ENCODE data around the gene ZNF212.
"Not testable (repeated sequence)": the region's sequence is repeated elsewhere in the genome, so short reads cannot be mapped to it uniquely, and the experiment has no call there.

ZNF212 gene

GRCh38 chr7:149225656-149226055 is 13.8 kb upstream of the ZNF212 start:
- in situ Hi-C loops (cut with HindIII; ENCODE audit: low pct_unique_long_range_greater_than_20kb, low sequenced_read_pairs), result no loop called here

GRCh38 chr7:149226366-149226765 is 13.1 kb upstream of the ZNF212 start:
- DNase-seq (ENCODE audit: low read depth in 1 of 2, low spot score in 1 of 2); in situ Hi-C loops (cut with HindIII; ENCODE audit: low pct_unique_long_range_greater_than_20kb, low sequenced_read_pairs): not testable (repeated sequence)

More at GRCh38 chr7:149225656-149226055, 13.8 kb upstream of the ZNF212 start:
- TF ChIP-seq JUND (IDR thresholded peaks at IDR 0.05; ENCODE audit: low read depth), result no peak
- no peak for DNase-seq (ENCODE audit: low read depth in 1 of 2, low spot score in 1 of 2)

GRCh38 chr7:149226840-149227494 is 12.5 kb upstream of the ZNF212 start:
- TF ChIP-seq JUND (IDR thresholded peaks at IDR 0.05; ENCODE audit: low read depth), result no peak

GRCh38 chr7:149228831-149229471 is 10.5 kb upstream of the ZNF212 start:
- TF ChIP-seq JUND (IDR thresholded peaks at IDR 0.05; ENCODE audit: low read depth), result no peak
- no peak for DNase-seq (ENCODE audit: low read depth in 1 of 2, low spot score in 1 of 2)
- in situ Hi-C loops (cut with HindIII; ENCODE audit: low pct_unique_long_range_greater_than_20kb, low sequenced_read_pairs), result no loop called here

More at GRCh38 chr7:149226840-149227494, 12.5 kb upstream of the ZNF212 start:
- in situ Hi-C loops (cut with HindIII; ENCODE audit: low pct_unique_long_range_greater_than_20kb, low sequenced_read_pairs), result no loop called here
- DNase-seq (ENCODE audit: low read depth in 1 of 2, low spot score in 1 of 2), result no peak

GRCh38 chr7:149229526-149229925 is 9.9 kb upstream of the ZNF212 start:
- no peak for TF ChIP-seq JUND (IDR thresholded peaks at IDR 0.05; ENCODE audit: low read depth)
- DNase-seq (ENCODE audit: low read depth in 1 of 2, low spot score in 1 of 2), result no peak
- in situ Hi-C loops (cut with HindIII; ENCODE audit: low pct_unique_long_range_greater_than_20kb, low sequenced_read_pairs), result no loop called here

GRCh38 chr7:149232362-149232761 is 7.1 kb upstream of the ZNF212 start:
- in situ Hi-C loops (cut with HindIII; ENCODE audit: low pct_unique_long_range_greater_than_20kb, low sequenced_read_pairs), result no loop called here

GRCh38 chr7:149233655-149234204 is 5.7 kb upstream of the ZNF212 start:
- DNase-seq (ENCODE audit: low read depth in 1 of 2, low spot score in 1 of 2), result not testable (repeated sequence)

More at GRCh38 chr7:149232362-149232761, 7.1 kb upstream of the ZNF212 start:
- TF ChIP-seq JUND (IDR thresholded peaks at IDR 0.05; ENCODE audit: low read depth), result no peak
- DNase-seq (ENCODE audit: low read depth in 1 of 2, low spot score in 1 of 2), result no peak

GRCh38 chr7:149237502-149237901 is 1.9 kb upstream of the ZNF212 start:
- DNase-seq (ENCODE audit: low read depth in 1 of 2, low spot score in 1 of 2), result no peak
- no peak for TF ChIP-seq JUND (IDR thresholded peaks at IDR 0.05; ENCODE audit: low read depth)
- in situ Hi-C loops (cut with HindIII; ENCODE audit: low pct_unique_long_range_greater_than_20kb, low sequenced_read_pairs), result no loop called here

More at GRCh38 chr7:149233655-149234204, 5.7 kb upstream of the ZNF212 start:
- in situ Hi-C loops (cut with HindIII; ENCODE audit: low pct_unique_long_range_greater_than_20kb, low sequenced_read_pairs), result not testable (repeated sequence)

GRCh38 chr7:149238051-149238450 is 1.4 kb upstream of the ZNF212 start:
- DNase-seq (ENCODE audit: low read depth in 1 of 2, low spot score in 1 of 2), result no peak
- no peak for TF ChIP-seq JUND (IDR thresholded peaks at IDR 0.05; ENCODE audit: low read depth)
- in situ Hi-C loops (cut with HindIII; ENCODE audit: low pct_unique_long_range_greater_than_20kb, low sequenced_read_pairs), result no loop called here

GRCh38 chr7:149240637-149241036 is 1.2 kb downstream of the ZNF212 start:
- no peak for DNase-seq (ENCODE audit: low read depth in 1 of 2, low spot score in 1 of 2)
- TF ChIP-seq JUND (IDR thresholded peaks at IDR 0.05; ENCODE audit: low read depth), result no peak
- in situ Hi-C loops (cut with HindIII; ENCODE audit: low pct_unique_long_range_greater_than_20kb, low sequenced_read_pairs), result no loop called here

- no peak for TF ChIP-seq JUND (IDR thresholded peaks at IDR 0.05; ENCODE audit: low read depth)
- no peak for DNase-seq (ENCODE audit: low read depth in 1 of 2, low spot score in 1 of 2)
- in situ Hi-C loops (cut with HindIII; ENCODE audit: low pct_unique_long_range_greater_than_20kb, low sequenced_read_pairs), result no loop called here
Observed at GRCh38 chr7:149241696-149242095, 2.2 kb downstream of the ZNF212 start.

GRCh38 chr7:149245244-149245643 is 5.8 kb downstream of the ZNF212 start:
- in situ Hi-C loops (cut with HindIII; ENCODE audit: low pct_unique_long_range_greater_than_20kb, low sequenced_read_pairs), result no loop called here
- no peak for DNase-seq (ENCODE audit: low read depth in 1 of 2, low spot score in 1 of 2)
- TF ChIP-seq JUND (IDR thresholded peaks at IDR 0.05; ENCODE audit: low read depth), result no peak

GRCh38 chr7:149245744-149246143 is 6.3 kb downstream of the ZNF212 start:
- TF ChIP-seq JUND (IDR thresholded peaks at IDR 0.05; ENCODE audit: low read depth), result no peak
- in situ Hi-C loops (cut with HindIII; ENCODE audit: low pct_unique_long_range_greater_than_20kb, low sequenced_read_pairs), result no loop called here

More at GRCh38 chr7:149245744-149246143, 6.3 kb downstream of the ZNF212 start:
- no peak for DNase-seq (ENCODE audit: low read depth in 1 of 2, low spot score in 1 of 2)
